Measurements from ENCODE around the gene ANKS1A.

DNA sequence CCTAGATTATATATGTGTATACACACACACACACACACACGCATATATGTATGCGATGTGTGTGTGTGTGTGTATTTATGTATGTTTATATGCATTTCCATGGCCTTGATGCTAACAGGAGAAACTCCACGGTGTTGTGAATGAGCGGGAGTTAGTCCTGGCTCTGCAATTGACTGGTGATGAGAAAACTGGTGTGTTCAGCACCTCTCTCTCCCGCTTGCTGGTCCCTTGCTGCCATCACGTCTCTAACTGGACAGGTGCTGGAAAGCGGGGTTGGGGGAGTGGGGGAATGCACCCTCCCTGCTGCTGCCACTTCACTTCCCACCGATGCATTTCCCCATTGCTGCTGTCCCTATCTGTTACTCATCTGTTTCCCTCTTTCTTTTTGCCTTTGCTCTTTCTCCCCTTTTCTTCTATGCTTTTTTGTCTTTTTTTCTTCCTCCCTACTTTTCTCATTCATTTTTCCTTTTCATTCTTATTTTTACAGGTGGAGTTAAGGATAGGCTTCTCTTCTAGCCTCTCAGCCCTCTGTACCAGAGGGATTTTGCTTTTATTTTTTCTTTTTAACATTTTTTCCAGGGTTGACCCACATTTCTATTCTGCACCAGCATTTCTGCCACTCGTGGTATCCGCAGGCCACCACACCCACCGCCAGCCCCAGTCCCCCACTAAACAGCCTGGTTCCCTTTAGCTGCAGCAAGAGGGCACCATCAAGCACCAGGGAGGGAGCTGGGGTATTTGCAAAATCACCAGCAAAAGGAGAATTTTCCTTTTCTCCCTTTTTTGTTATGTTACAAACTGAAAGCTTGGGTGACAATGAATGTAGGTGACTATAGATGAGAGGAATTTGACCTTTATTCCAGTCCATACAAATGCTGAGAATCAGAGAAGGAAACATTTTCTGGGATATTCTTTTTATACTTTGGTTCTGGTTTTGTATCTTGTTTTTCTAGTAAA lies 136.5 kb downstream of the ANKS1A start:
- TF ChIP-seq, protein P1, sequence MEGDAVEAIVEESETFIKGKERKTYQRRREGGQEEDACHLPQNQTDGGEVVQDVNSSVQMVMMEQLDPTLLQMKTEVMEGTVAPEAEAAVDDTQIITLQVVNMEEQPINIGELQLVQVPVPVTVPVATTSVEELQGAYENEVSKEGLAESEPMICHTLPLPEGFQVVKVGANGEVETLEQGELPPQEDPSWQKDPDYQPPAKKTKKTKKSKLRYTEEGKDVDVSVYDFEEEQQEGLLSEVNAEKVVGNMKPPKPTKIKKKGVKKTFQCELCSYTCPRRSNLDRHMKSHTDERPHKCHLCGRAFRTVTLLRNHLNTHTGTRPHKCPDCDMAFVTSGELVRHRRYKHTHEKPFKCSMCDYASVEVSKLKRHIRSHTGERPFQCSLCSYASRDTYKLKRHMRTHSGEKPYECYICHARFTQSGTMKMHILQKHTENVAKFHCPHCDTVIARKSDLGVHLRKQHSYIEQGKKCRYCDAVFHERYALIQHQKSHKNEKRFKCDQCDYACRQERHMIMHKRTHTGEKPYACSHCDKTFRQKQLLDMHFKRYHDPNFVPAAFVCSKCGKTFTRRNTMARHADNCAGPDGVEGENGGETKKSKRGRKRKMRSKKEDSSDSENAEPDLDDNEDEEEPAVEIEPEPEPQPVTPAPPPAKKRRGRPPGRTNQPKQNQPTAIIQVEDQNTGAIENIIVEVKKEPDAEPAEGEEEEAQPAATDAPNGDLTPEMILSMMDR (IDR thresholded peaks at IDR 0.05; ENCODE audit: low read length): no peak
- no peak for TF ChIP-seq EZH2phosphoT487 (IDR thresholded peaks at IDR 0.05; ENCODE audit: low read length)
- no peak for TF ChIP-seq EZH2 (optimal IDR thresholded peaks at IDR 0.05; ENCODE audit: low read depth, low read length)

Measured in MM.1S (cell line).